Heart left ventricle (tissue), 16 donors: ENCODE measurements around the gene USP54. TPM values are rescaled to one million over a fixed set of nuclear protein-coding genes. Genes with fewer than 3 reads are reported as not detected.
"Not testable (repeated sequence)": the region's sequence is repeated elsewhere in the genome, so short reads cannot be mapped to it uniquely, and the experiment has no call there.

Experiments
- ATAC-seq, 4 donors: fragments of 200-7000 bp; cut with Tn5 transposase; one replicate each; pipeline ENCODE4 v1.9.1; 2020 to 2022; ENCODE audit warnings: moderate library complexity in 4 of 4, mild to moderate bottlenecking in 3 of 4, moderate number of reproducible peaks in 1 of 4
- DNase-seq, 5 donors: peaks; one replicate each; pipeline ENCODE4 v3.0.0-alpha.2; 2020
- H3K27ac ChIP-seq, 12 donors: fragments of 200-600 bp; sonication (generic) in 4 of 12; one replicate each; pipeline versions ENCODE4 v1.5.0 to v1.8.0; 2016 to 2022; ENCODE audit warnings: mild to moderate bottlenecking in 2 of 12
- H3K27me3 ChIP-seq, 9 donors: fragments of 200-600 bp; sonication (generic) in 2 of 9; one replicate each; pipeline versions ENCODE4 v1.5.1 to v1.8.0; 2016 to 2022; ENCODE audit warnings: mild to moderate bottlenecking in 3 of 9
- H3K36me3 ChIP-seq, 9 donors: fragments of 200-600 bp; sonication (generic) in 2 of 9; one replicate each; pipeline versions ENCODE4 v1.5.0 to v1.8.0; 2018 to 2022; ENCODE audit warnings: mild to moderate bottlenecking in 2 of 9
- H3K4me1 ChIP-seq, 12 donors: fragments of 200-600 bp; sonication (generic) in 4 of 12; one replicate each; pipeline versions ENCODE4 v1.5.0 to v1.8.0; 2016 to 2022; ENCODE audit warnings: mild to moderate bottlenecking in 3 of 12
- H3K4me3 ChIP-seq, 12 donors: fragments of 200-600 bp; sonication (generic) in 4 of 12; one replicate each; pipeline versions ENCODE4 v1.5.0 to v1.8.0; 2017 to 2022; ENCODE audit warnings: mild to moderate bottlenecking in 9 of 12, moderate library complexity in 4 of 12
- H3K9me3 ChIP-seq, 12 donors: fragments of 200-600 bp; sonication (generic) in 4 of 12; one replicate each; pipeline versions ENCODE4 v1.5.0 to v1.8.0; 2016 to 2022; ENCODE audit warnings: mild to moderate bottlenecking in 1 of 12
- CTCF ChIP-seq, 12 donors: fragments of 200-600 bp; sonication (generic) in 4 of 12; IDR thresholded peaks; one replicate each; pipeline versions ENCODE4 v1.5.0 to v1.8.0; 2018 to 2022; ENCODE audit warnings: antibody characterized with exemption in 12 of 12, mild to moderate bottlenecking in 5 of 12
- POLR2A ChIP-seq, 2 donors: fragments of 450-650 bp; IDR thresholded peaks; one replicate each; pipeline ENCODE4 v1.6.1; 2017; ENCODE audit warnings: antibody characterized with exemption in 2 of 2, mild to moderate bottlenecking in 2 of 2, moderate library complexity in 2 of 2
- WGBS, 4 donors: extraction: QIAGEN DNeasy Blood & Tissue Kit in 2 of 4; methylation state at CpG; one replicate each; pipeline versions ENCODE4 v1.1.5 to v1.1.7; 2013 to 2018; 5-methylcytosine and 5-hydroxymethylcytosine counted together
- intact Hi-C, 10 donors: fragments of 100-400 bp; cut with DNase I; formaldehyde crosslinking; loops; one replicate each; pipeline versions ENCODE4 v1.11.1 to v1.14.2; 2022
- polyA plus RNA-seq, 2 donors: library from polyadenylated mRNA; stranded (reverse); fragments of 200-250 nt; gene quantifications; one replicate each; pipeline ENCODE4 v1.2.3, GENCODE V29; 2013
- total RNA-seq, 9 donors: library from RNA; depleted of rRNA in 2 of 9; stranded (reverse); fragments of >200 nt in 2 of 9; fragmentation: NEBNext Ultra II Directional in 3 of 9; extraction: Animal tissue kit (Norgen Biotek cat#: 25700) in 3 of 9; gene quantifications; one replicate each; pipeline versions ENCODE4 v1.1.0 to v1.2.4, GENCODE V29; 2016 to 2023
- donor health status: ischemic (EF 13 %, LVEDD 7.1; RV severe dilation, severe dysfunction).
- donor health status: healthy with polysubstance abuse.
- donor health status: DM: no; HTN: yes; CAD: no.
- donor health status: DM: no; HTN: no; CAD: no.
- donor health status: ischemic (EF 25% LVEDD 6.9; RV normal size, moderate dysfunction).
- donor health status: ischemic (EF 25% LVEDD 5.7; RV mildly dilated, moderate dysfunction).
- donor health status: healthy.
- donor health status: DM: yes; HTN: yes; CAD: no.
- donor health status: ischemic (EF 35%, LVEDD 5.7; RV mildly dilated, moderate dysfunction).
- donor health status: nonischemic (EF 11% LVEDD 7.7; RV severe dilation, severe dysfunction).
- donor health status: DM: yes; HTN: yes; CAD: no.
- donor health status: PGD.
- donor health status: ischemic (EF 29% LVEDD 5.4; RV normal size, mild dysfunction).
- donor health status: nonischemic (EF 23%, LVEDD 6.1; RV moderate dilation, normal function).

Gene USP54
- total and polyA plus RNA-seq, 11 donors = 9.1 to 37.3 (median 18.4) TPM

DNA sequence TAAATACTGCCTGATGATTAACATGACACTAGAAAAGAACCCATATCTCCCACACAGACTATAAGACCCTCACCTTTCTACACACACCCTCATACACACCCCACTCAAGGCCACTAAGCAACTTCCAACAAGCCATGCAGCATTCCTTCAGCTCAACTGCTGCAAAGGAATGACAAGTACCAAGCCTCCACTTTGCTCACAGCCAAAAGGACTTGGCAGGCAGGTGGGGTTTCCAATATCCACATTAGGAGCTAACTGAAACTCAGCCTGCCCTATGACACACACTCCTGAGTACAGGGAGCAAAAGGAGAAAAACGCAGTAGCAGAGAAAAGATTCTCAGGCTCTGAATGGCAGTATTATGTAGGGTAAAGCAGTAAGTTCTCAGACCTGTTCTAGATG lies 13.4 kb downstream of the USP54 start:
- Histone ChIP-seq H3K27me3 (no peaks in the 10 kb centered on the region), H3K4me3 (no peak overlapping the region), H3K9me3 (no peaks in the 10 kb centered on the region), H3K27ac (peak overlapping the region; percentile 66 to 90 (median 82)), H3K4me1 (peaks cover 0 to 44% (median 26%) of the 10 kb centered on the region in 12 donors), H3K36me3 (no peaks in the 10 kb centered on the region)
- 35 to 51% (median 42%) methylated on average over 1 of the region's 1 CpG for WGBS, 4 donors
- TF ChIP-seq POLR2A (IDR thresholded peaks at IDR 0.05) = no peak
- no peak for TF ChIP-seq CTCF (IDR thresholded peaks at IDR 0.05)
- DNase-seq (peak in 4 of 5 donors; percentile 76 to 86 (median 80)), ATAC-seq (peak; percentile 91 to 96 (median 94))
- intact Hi-C loops = loop anchor here in 3 of 10 donors (5.0 to 10.0 kb wide), 2 partner anchors 47 to 50 kb away; no protein-coding TSS in a partner anchor

DNA sequence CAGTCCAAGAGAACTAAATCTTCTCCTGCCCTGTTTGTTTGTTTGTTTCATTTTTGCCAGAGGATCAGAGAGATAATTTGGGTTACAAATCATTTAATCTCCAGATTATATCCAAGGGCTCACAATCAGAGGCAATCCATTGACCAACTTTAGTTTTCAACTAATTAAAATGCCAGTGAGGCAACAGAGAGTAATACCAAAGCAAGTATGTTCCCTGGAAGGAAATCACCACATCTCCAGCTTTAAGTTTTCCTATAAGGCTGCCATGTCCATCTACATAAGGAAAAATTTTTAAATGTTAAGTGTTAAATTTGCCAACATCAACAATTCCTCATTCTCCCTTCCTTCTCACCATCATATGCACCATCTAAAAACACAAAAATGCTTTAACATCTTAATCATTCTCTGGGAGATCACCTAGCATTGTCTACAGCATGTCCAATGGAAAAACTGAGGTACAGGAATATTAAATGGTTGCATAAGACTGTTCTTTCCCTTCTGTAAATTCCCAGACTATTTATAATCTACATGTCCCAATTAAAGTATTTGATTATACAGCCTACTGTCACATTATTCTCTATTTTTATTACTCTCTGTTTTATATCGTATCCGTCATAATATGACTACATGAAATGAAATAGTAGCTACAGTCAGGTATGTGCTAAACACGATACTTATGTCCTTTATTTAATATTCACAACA lies 14.1 kb downstream of the USP54 start:
- Histone ChIP-seq H3K27me3 (no peaks in the 10 kb centered on the region), H3K36me3 (no peaks in the 10 kb centered on the region), H3K4me1 (peaks cover 0 to 44% (median 26%) of the 10 kb centered on the region in 12 donors), H3K4me3 (no peak overlapping the region), H3K9me3 (no peaks in the 10 kb centered on the region), H3K27ac (peak overlapping the region; percentile 45 to 90 (median 82))
- 42 to 63% (median 59%) methylated on average over 3 of the region's 3 CpGs for WGBS, 4 donors
- TF ChIP-seq POLR2A (IDR thresholded peaks at IDR 0.05) = no peak
- TF ChIP-seq CTCF (IDR thresholded peaks at IDR 0.05) = no peak
- ATAC-seq = peak in 1 of 4 donors; percentile 38
- no peak for DNase-seq
- intact Hi-C loops = loop anchor here in 3 of 10 donors (5.0 to 10.0 kb wide), 2 partner anchors 48 to 50 kb away; no protein-coding TSS in a partner anchor

- peaks cover 0 to 2% (median 0%) of the 10 kb centered on the region in 9 donors for H3K36me3 ChIP-seq
- H3K4me3 ChIP-seq = peak overlapping the region in 9 of 12 donors; percentile 20 to 41 (median 31)
- WGBS, 4 donors = 41 to 51% (median 46%) methylated on average over 4 of the region's 4 CpGs
- DNase-seq = peak in 3 of 5 donors; percentile 34 to 38 (median 36)
- intact Hi-C loops = loop anchor here in 3 of 10 donors (5.0 to 10.0 kb wide), 2 partner anchors 48 to 51 kb away; no protein-coding TSS in a partner anchor
- peaks cover 0 to 44% (median 25%) of the 10 kb centered on the region in 12 donors for H3K4me1 ChIP-seq
- peak; percentile 71 to 84 (median 76) for ATAC-seq
- TF ChIP-seq POLR2A (IDR thresholded peaks at IDR 0.05) = peak in 1 of 2 donors; percentile 62
- TF ChIP-seq CTCF (IDR thresholded peaks at IDR 0.05) = no peak
- H3K27ac ChIP-seq = peak overlapping the region; percentile 45 to 90 (median 82)
- H3K27me3 ChIP-seq = no peaks in the 10 kb centered on the region
- H3K9me3 ChIP-seq = no peaks in the 10 kb centered on the region
These were observed 14.8 kb downstream of the USP54 start for GRCh38 chr10:73576178-73576889.

DNA sequence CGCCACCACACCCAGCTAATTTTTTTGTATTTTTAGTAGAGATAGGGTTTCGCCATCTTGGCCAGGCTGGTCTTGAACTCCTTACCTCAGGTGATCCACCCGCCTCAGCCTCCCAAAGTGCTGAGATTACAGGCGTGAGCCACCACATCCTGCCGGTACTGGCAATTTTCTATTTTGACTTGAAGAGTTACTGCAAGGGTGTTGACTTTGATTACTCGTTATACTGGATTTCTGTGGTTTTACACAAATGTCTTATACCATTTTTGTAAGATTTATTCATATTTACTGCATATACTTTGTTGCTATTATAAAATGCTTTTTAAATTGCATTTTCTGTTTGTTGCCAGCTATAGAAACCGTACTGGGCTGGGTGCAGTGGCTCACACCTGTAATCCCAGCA lies 24.1 kb downstream of the USP54 start:
- 84 to 96% (median 93%) methylated on average over 7 of the region's 7 CpGs for WGBS, 4 donors
- not testable (repeated sequence) for H3K4me3 ChIP-seq, H3K27ac ChIP-seq, H3K4me1 ChIP-seq, ATAC-seq, H3K27me3 ChIP-seq, DNase-seq, H3K9me3 ChIP-seq
- H3K36me3 ChIP-seq = peaks cover 0 to 46% (median 4%) of the 10 kb centered on the region in 9 donors
- intact Hi-C loops = loop anchor here in 1 of 10 donors (5.0 kb wide), 1 partner anchor 35 kb away; no protein-coding TSS in a partner anchor
